B cell (primary cell): ENCODE measurements around the gene IL1RAPL1. TPM values are rescaled to one million over a fixed set of nuclear protein-coding genes. Genes with fewer than 3 reads are reported as not detected.

Experiments
- ATAC-seq: fragments of 200-7000 bp; cut with Tn5 transposase; one replicate; pipeline ENCODE4 v1.10.0; 2021; ENCODE audit warnings: low read depth, mild to moderate bottlenecking, moderate number of reproducible peaks, moderate library complexity
- CTCF ChIA-PET: fragments of 350-600 bp; sonication (Branson Sonifier 250); formaldehyde crosslinking; loops from one replicate; lab custom pipeline; 2021; ENCODE audit warnings: antibody characterized with exemption, inconsistent platforms; lab: Charles Lee
- POLR2A ChIA-PET: fragments of 350-600 bp; sonication (Branson Sonifier 250); formaldehyde crosslinking; loops from one replicate; lab custom pipeline; 2021; ENCODE audit warnings: antibody characterized with exemption; lab: Charles Lee
- DNase-seq: peaks from one replicate; pipeline ENCODE4 v3.0.0; 2013
- H2AFZ ChIP-seq: 2 replicates; pipeline ENCODE4 v1.6.1; 2012; ENCODE audit warnings: mild to moderate bottlenecking, low read depth, low read length; ENCODE audit not compliant: insufficient read depth, poor library complexity, severe bottlenecking
- H3K27ac ChIP-seq, 2 donors: 1 replicate in 1 of 2; 2 replicates in 1 of 2; pipeline ENCODE4 v1.5.1; 2012 to 2013; ENCODE audit warnings: low read length in 2 of 2, mild to moderate bottlenecking in 2 of 2, moderate library complexity in 1 of 2
- H3K27me3 ChIP-seq, 4 experiments: fragments of 200-600 bp in 1 of 4; sonication (generic) in 1 of 4; replicated peaks in 1 of 4; 1 replicate in 2 of 4; 2 replicates in 2 of 4; pipeline versions ENCODE4 v1.6.1 to v1.7.0; 2013 to 2016; ENCODE audit warnings: low read length in 3 of 4, mild to moderate bottlenecking in 2 of 4, mixed read lengths in 1 of 4, moderate library complexity in 1 of 4; ENCODE audit not compliant: insufficient read depth in 4 of 4, control insufficient read depth in 3 of 4; ENCODE audit errors: control extremely low read depth in 1 of 4
- H3K36me3 ChIP-seq, 2 experiments: replicated peaks in 1 of 2; 1 replicate in 1 of 2; 2 replicates in 1 of 2; pipeline versions ENCODE4 v1.6.1 to v1.7.1; 2013; ENCODE audit warnings: low read length in 1 of 2; ENCODE audit not compliant: insufficient read depth in 2 of 2, control insufficient read depth in 1 of 2; ENCODE audit errors: control extremely low read depth in 1 of 2, extremely low read depth in 1 of 2
- H3K4me1 ChIP-seq, 2 donors: fragments of 200-600 bp in 1 of 2; sonication (generic) in 1 of 2; 1 replicate in 1 of 2; 2 replicates in 1 of 2; pipeline versions ENCODE4 v1.5.1 to v1.6.1; 2013 to 2017; ENCODE audit warnings: low read length in 2 of 2; ENCODE audit not compliant: control insufficient read depth in 2 of 2, insufficient read depth in 2 of 2
- H3K4me2 ChIP-seq: replicated peaks from 2 replicates; pipeline ENCODE3; 2012; ENCODE audit warnings: mild to moderate bottlenecking, low read depth, low read length; ENCODE audit not compliant: poor library complexity, severe bottlenecking
- H3K4me3 ChIP-seq, 5 experiments: fragments of 200-600 bp in 1 of 5; sonication (generic) in 1 of 5; 1 replicate in 3 of 5; 2 replicates in 2 of 5; pipeline versions ENCODE4 v1.5.1 to v1.7.0; 2011 to 2016; ENCODE audit warnings: low read length in 4 of 5, mild to moderate bottlenecking in 4 of 5, low read depth in 2 of 5, control low read depth in 1 of 5, moderate library complexity in 1 of 5; ENCODE audit not compliant: insufficient read depth in 1 of 5; ENCODE audit errors: control extremely low read depth in 1 of 5, extremely low read depth in 1 of 5
- H3K79me2 ChIP-seq: fragments of 200-600 bp; sonication (generic); one replicate; pipeline ENCODE4 v1.6.0; 2016; ENCODE audit warnings: low read length; ENCODE audit not compliant: control insufficient read depth, insufficient read depth
- H3K9ac ChIP-seq: fragments of 200-600 bp; sonication (generic); 2 replicates; pipeline ENCODE4 v1.6.1; 2017; ENCODE audit warnings: mild to moderate bottlenecking, low read length, moderate library complexity
- H3K9me3 ChIP-seq, 3 donors: one replicate each; pipeline versions ENCODE4 v1.6.1 to v1.7.1; 2013; ENCODE audit warnings: low read length in 2 of 3; ENCODE audit not compliant: control insufficient read depth in 2 of 3, insufficient read depth in 1 of 3; ENCODE audit errors: control extremely low read depth in 1 of 3
- H4K20me1 ChIP-seq: 2 replicates; pipeline ENCODE4 v1.6.0; 2012; ENCODE audit warnings: mild to moderate bottlenecking, low read length; ENCODE audit not compliant: insufficient read depth, control insufficient read depth, poor library complexity, severe bottlenecking
- H3K27ac Mint-ChIP-seq: one replicate; pipeline ENCODE4 v1.8.0; 2021; ENCODE audit warnings: mixed read lengths
- H3K27me3 Mint-ChIP-seq: one replicate; pipeline ENCODE4 v1.8.0; 2021; ENCODE audit warnings: mixed read lengths
- H3K4me1 Mint-ChIP-seq: one replicate; pipeline ENCODE4 v1.8.0; 2021; ENCODE audit warnings: mixed read lengths
- H3K4me3 Mint-ChIP-seq: one replicate; pipeline ENCODE4 v1.8.0; 2021; ENCODE audit warnings: mixed read lengths
- H3K9me3 Mint-ChIP-seq: one replicate; pipeline ENCODE4 v1.8.0; 2022; ENCODE audit warnings: mixed read lengths; ENCODE audit not compliant: insufficient read depth
- EZH2 ChIP-seq: IDR thresholded peaks from 2 replicates; pipeline ENCODE4 v1.6.1; 2012; ENCODE audit warnings: borderline replicate concordance, low read depth, mild to moderate bottlenecking, moderate library complexity, low read length; ENCODE audit not compliant: insufficient read depth, poor library complexity, severe bottlenecking
- WGBS: methylation state at CpG from one replicate; pipeline ENCODE4 v1.1.5; 2013; ENCODE audit warnings: missing lambda C conversion rate; ENCODE audit not compliant: insufficient coverage; 5-methylcytosine and 5-hydroxymethylcytosine counted together
- intact Hi-C: fragments of 100-400 bp; cut with micrococcal nuclease; formaldehyde crosslinking; loops from one replicate; pipeline ENCODE4 v1.10.0; 2022
- polyA plus RNA-seq: library from polyadenylated mRNA; depleted of rRNA; stranded (reverse); fragments of >200 nt; gene quantifications from 2 replicates; pipeline ENCODE4 v1.2.3, GENCODE V29; 2012
- total RNA-seq, 2 donors: library from RNA; stranded (reverse); fragments of 120-200 nt in 1 of 2; gene quantifications; 1 replicate in 1 of 2; 2 replicates in 1 of 2; pipeline versions ENCODE4 v1.2.3 to v1.2.4, GENCODE V29; 2013 to 2022
- TF ChIP-seq, protein P1 (sequence below): fragments of 200-600 bp; IDR thresholded peaks from one replicate; pipeline ENCODE4 v1.8.0; 2022; ENCODE audit warnings: antibody characterized with exemption, mild to moderate bottlenecking

The IL1RAPL1 gene
- total and polyA plus RNA-seq, 2 donors (not counting 1 experiment from before 2014, with no cell fraction given), result not detected

DNA sequence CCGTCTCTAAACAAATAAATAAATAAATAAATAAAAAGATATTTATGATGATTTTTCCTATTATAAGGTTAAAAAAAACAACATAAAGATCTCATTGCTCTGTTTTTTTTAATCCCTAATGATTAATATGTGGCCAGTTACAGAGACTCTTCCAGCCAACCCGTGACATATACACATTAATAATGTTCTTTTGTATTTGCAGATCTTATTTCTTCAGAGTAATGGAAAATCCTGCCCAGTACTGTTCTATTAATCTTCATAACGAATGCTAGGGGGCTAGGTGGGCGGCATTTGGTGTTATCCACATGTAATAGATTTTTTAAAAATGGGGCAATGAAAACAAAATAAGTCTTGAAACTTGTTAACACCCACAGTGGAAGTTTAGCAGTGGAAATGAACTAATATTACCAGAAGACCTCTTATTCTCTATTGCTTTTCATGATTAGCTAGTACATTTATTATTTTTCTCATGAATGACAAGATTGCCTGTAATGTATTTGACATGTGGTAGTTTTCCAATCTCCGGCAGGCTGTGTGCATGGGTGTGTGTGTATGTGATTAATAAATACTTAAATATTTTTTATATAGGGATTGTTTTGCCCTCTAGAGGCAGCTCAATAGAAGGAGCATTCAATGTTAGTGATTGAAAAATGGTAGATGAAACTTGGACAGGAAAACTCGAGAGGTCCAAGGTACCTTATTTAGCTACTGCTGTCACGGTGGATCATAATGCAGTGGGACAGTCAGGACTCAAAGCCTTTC is 457.4 kb downstream of the IL1RAPL1 start:
- no peak overlapping the region for H3K4me3 Mint-ChIP-seq
- H3K27me3 ChIP-seq, result no peaks in the 10 kb centered on the region
- no peaks in the 10 kb centered on the region for H3K9me3 Mint-ChIP-seq

DNA sequence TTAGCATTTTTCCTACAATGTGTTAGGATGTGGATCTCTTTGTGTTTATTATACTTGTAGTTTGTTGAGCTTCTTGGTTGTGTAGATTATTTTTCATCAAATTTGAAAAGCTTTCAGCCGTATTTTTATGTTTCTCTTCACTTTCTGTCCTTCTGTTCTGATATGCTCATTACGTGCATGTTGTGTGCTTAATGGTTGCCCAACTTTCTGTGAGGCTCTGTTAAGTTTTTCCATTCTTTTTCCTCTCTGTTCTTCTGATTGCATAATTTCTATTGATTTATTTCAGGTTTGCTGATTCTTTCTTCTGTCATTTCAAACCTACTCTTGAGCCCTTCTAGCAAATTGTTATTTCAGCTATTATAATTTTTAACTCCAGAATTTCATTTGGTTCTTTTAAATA is 478.2 kb downstream of the IL1RAPL1 start:
- WGBS, result no CpG with 5 or more reads among the region's 2 CpGs
- Histone ChIP-seq H3K27ac (no peak overlapping the region), H3K4me2 (no peak overlapping the region), H3K9ac (no peak overlapping the region), H3K36me3 (no peaks in the 10 kb centered on the region), H3K79me2 (no peaks in the 10 kb centered on the region), H2AFZ (no peak overlapping the region), H3K4me1 (no peaks in the 10 kb centered on the region), H3K9me3 (no peaks in the 10 kb centered on the region), H3K4me3 (no peak overlapping the region), H3K27me3 (no peaks in the 10 kb centered on the region), H4K20me1 (no peaks in the 10 kb centered on the region)
- TF ChIP-seq, protein P1, sequence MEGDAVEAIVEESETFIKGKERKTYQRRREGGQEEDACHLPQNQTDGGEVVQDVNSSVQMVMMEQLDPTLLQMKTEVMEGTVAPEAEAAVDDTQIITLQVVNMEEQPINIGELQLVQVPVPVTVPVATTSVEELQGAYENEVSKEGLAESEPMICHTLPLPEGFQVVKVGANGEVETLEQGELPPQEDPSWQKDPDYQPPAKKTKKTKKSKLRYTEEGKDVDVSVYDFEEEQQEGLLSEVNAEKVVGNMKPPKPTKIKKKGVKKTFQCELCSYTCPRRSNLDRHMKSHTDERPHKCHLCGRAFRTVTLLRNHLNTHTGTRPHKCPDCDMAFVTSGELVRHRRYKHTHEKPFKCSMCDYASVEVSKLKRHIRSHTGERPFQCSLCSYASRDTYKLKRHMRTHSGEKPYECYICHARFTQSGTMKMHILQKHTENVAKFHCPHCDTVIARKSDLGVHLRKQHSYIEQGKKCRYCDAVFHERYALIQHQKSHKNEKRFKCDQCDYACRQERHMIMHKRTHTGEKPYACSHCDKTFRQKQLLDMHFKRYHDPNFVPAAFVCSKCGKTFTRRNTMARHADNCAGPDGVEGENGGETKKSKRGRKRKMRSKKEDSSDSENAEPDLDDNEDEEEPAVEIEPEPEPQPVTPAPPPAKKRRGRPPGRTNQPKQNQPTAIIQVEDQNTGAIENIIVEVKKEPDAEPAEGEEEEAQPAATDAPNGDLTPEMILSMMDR, result no peak
- TF ChIP-seq EZH2, result no peak
- intact Hi-C loops, result no loop called here
- ATAC-seq (no peak), DNase-seq (no peak)
- no peaks in the 10 kb centered on the region for H3K4me1 Mint-ChIP-seq
- ChIA-PET CTCF (no interaction called here), POLR2A (no interaction called here)
- no peak overlapping the region for H3K27ac Mint-ChIP-seq
- H3K27me3 Mint-ChIP-seq, result no peaks in the 10 kb centered on the region
- H3K4me3 Mint-ChIP-seq, result no peak overlapping the region
- H3K9me3 Mint-ChIP-seq, result no peaks in the 10 kb centered on the region

More for the DNA sequence above, 457.4 kb downstream of the IL1RAPL1 start:
- no CpG with 5 or more reads among the region's 7 CpGs for WGBS
- Histone ChIP-seq H3K9me3 (no peaks in the 10 kb centered on the region), H2AFZ (no peak overlapping the region), H3K79me2 (no peaks in the 10 kb centered on the region), H4K20me1 (no peaks in the 10 kb centered on the region), H3K4me3 (no peak overlapping the region), H3K36me3 (no peaks in the 10 kb centered on the region), H3K4me2 (no peak overlapping the region), H3K9ac (no peak overlapping the region), H3K27ac (no peak overlapping the region), H3K4me1 (no peaks in the 10 kb centered on the region)
- no peak for ATAC-seq
- Mint-ChIP-seq H3K27ac (no peak overlapping the region), H3K27me3 (no peaks in the 10 kb centered on the region), H3K4me1 (no peaks in the 10 kb centered on the region)
- ChIA-PET CTCF (no interaction called here), POLR2A (no interaction called here)
- DNase-seq, result no peak
- intact Hi-C loops, result no loop called here
- TF ChIP-seq, protein P1, result no peak
- no peak for TF ChIP-seq EZH2
